Adrenal gland (tissue), 12 donors: ENCODE measurements around the gene C1orf50. TPM values are rescaled to one million over a fixed set of nuclear protein-coding genes. Genes with fewer than 3 reads are reported as not detected.

Experiments
- DNase-seq, 7 donors: peaks; one replicate each; pipeline ENCODE4 v3.0.0-alpha.2; 2019 to 2020
- H3K27ac ChIP-seq, 5 donors: fragments of 200-600 bp; sonication (generic) in 4 of 5; 1 replicate in 3 of 5; 2 replicates in 2 of 5; pipeline versions ENCODE4 v1.5.1 to v1.8.0; 2016 to 2020; ENCODE audit warnings: mild to moderate bottlenecking in 1 of 5
- H3K27me3 ChIP-seq: fragments of 200-600 bp; 2 replicates; pipeline ENCODE4 v1.8.0; 2021
- H3K36me3 ChIP-seq, 2 donors: fragments of 200-600 bp; replicated peaks in 1 of 2; 1 replicate in 1 of 2; 2 replicates in 1 of 2; pipeline versions ENCODE4 v1.5.1 to v1.8.0; 2018 to 2022
- H3K4me1 ChIP-seq, 2 donors: fragments of 200-600 bp; replicated peaks in 1 of 2; 1 replicate in 1 of 2; 2 replicates in 1 of 2; pipeline versions ENCODE4 v1.5.1 to v1.8.0; 2018 to 2021
- H3K4me3 ChIP-seq, 4 donors: fragments of 200-600 bp; sonication (generic) in 3 of 4; one replicate each; pipeline ENCODE4 v1.5.1; 2016 to 2018
- H3K9me3 ChIP-seq, 3 donors: fragments of 200-600 bp; sonication (generic) in 1 of 3; replicated peaks in 1 of 3; 1 replicate in 2 of 3; 2 replicates in 1 of 3; pipeline versions ENCODE4 v1.5.1 to v1.8.0; 2016 to 2021
- POLR2A ChIP-seq, 2 donors: fragments of 450-650 bp; IDR thresholded peaks; one replicate each; pipeline ENCODE4 v1.6.1; 2017; ENCODE audit warnings: antibody characterized with exemption in 2 of 2, mild to moderate bottlenecking in 2 of 2, moderate library complexity in 1 of 2
- WGBS, 4 donors: extraction: QIAGEN DNeasy Blood & Tissue Kit in 2 of 4; methylation state at CpG; one replicate each; pipeline versions ENCODE4 v1.1.5 to v1.1.7; 2013 to 2017; 5-methylcytosine and 5-hydroxymethylcytosine counted together
- intact Hi-C, 2 donors: fragments of 100-400 bp; cut with DNase I; formaldehyde crosslinking; loops; one replicate each; pipeline versions ENCODE4 v1.14.1 to v1.15.0; 2022 to 2023
- polyA plus RNA-seq, 3 donors: library from polyadenylated mRNA; stranded (reverse); fragments of 200-250 nt in 2 of 3; fragments of 350-450 nt in 1 of 3; fragmentation: Illumina TruSeq in 1 of 3; extraction: RNeasy Lipid Tissue Mini Kit (QIAGEN cat#74804) in 1 of 3; gene quantifications; one replicate each; pipeline ENCODE4 v1.2.3, GENCODE V29; 2013 to 2014
- total RNA-seq, 9 donors: library from RNA; depleted of rRNA in 4 of 9; stranded (reverse); fragments of >200 nt in 4 of 9; fragments of 120-200 nt in 1 of 9; fragmentation: NEBNext Ultra II Directional in 1 of 9; extraction: Animal tissue kit (Norgen Biotek cat#: 25700) in 1 of 9; gene quantifications; one replicate each; pipeline versions ENCODE4 v1.1.0 to v1.2.4, GENCODE V29; 2013 to 2023
- TF ChIP-seq, protein P1 (sequence below), 6 experiments: fragments of 450-650 bp in 4 of 6; fragments of 200-600 bp in 2 of 6; sonication (generic) in 1 of 6; IDR thresholded peaks; 1 replicate in 5 of 6; 2 replicates in 1 of 6; pipeline versions ENCODE4 v1.5.1 to v1.8.0; 2016 to 2021; ENCODE audit warnings: antibody characterized with exemption in 6 of 6, mild to moderate bottlenecking in 2 of 6, moderate library complexity in 1 of 6
- donor health status: healthy with polysubstance abuse.
- donor health status: Bipolar disorder and iron deficiency.
- donor health status: DM: yes; HTN: yes; CAD: no.
- donor health status: DM: no; HTN: no; CAD: no.
- donor health status: DM: no; HTN: no; CAD: no.
- donor health status: DM: yes; HTN: yes; CAD: no.

C1orf50 gene
- total and polyA plus RNA-seq, 12 donors, result 2.2 to 13.5 (median 7.4) TPM

DNA sequence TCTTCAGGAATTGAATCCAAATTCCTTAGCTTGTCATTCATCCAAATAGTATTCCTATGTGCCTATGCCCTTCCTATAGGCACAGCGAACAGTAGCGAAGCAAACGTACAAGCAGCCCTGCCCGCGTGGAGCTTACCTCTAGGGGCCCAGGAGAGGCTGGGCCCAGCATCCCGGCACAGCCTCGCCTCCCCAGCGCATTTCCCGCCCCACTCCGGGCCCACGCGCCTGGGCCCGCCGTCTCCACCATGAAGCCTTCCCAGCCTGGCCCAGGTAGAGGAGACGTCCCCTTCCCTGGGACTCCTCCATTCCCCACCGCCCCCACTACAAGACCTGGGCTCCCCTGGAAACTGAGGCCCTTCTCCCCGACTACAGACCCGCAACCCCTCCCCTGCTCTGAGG, 17.5 kb downstream of the C1orf50 start:
- Histone ChIP-seq H3K4me1 (peaks cover 0 to 10% of the 10 kb centered on the region in 2 donors), H3K9me3 (no peaks in the 10 kb centered on the region), H3K36me3 (no peaks in the 10 kb centered on the region), H3K27me3 (no peaks in the 10 kb centered on the region), H3K4me3 (no peak overlapping the region), H3K27ac (no peak overlapping the region)
- DNase-seq, result no peak
- TF ChIP-seq, protein P1, sequence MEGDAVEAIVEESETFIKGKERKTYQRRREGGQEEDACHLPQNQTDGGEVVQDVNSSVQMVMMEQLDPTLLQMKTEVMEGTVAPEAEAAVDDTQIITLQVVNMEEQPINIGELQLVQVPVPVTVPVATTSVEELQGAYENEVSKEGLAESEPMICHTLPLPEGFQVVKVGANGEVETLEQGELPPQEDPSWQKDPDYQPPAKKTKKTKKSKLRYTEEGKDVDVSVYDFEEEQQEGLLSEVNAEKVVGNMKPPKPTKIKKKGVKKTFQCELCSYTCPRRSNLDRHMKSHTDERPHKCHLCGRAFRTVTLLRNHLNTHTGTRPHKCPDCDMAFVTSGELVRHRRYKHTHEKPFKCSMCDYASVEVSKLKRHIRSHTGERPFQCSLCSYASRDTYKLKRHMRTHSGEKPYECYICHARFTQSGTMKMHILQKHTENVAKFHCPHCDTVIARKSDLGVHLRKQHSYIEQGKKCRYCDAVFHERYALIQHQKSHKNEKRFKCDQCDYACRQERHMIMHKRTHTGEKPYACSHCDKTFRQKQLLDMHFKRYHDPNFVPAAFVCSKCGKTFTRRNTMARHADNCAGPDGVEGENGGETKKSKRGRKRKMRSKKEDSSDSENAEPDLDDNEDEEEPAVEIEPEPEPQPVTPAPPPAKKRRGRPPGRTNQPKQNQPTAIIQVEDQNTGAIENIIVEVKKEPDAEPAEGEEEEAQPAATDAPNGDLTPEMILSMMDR (IDR thresholded peaks at IDR 0.05), result no peak
- no peak for TF ChIP-seq POLR2A (IDR thresholded peaks at IDR 0.05)
- intact Hi-C loops, result no loop called here
- WGBS, 4 donors, result 80 to 90% (median 84%) methylated on average over 15 to 18 of the region's 18 CpGs

DNA sequence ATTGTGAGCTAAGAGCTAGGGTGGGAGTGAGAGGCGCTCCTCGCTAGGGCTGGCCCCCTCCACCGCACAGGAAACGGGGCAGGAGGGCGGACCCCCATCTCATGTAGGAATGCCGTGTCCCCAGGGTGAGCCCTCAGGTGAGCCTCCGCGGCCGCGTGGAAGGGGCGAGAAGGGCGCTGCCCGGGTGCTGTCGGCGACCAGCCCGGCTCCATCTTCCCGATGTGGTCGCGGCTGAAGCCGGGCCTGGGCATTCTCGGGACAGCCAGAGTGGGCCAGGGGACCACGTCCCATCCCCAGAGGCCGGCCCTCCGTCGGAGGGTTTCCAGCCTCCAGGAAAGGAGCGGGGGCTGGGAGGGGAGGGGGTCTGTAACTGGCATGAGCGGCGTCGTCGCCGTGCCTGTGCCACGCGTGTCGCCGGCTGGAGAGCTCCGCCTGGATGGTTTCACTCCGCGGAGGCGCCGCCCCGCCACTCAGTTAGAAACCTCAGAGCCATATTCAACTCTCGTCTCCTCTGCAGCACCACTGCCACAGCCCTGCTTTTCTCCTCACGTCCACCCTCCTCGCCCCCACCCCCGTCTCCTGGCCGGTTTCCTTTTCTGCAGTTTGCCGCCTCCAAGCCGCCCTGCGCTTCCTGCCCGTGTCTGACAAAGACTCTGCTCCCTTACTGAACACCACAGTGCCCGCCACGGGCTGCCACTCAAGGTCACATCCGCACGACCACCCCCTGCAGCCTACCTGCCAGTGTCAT, 18.1 kb downstream of the C1orf50 start, which contains the start of gene TMEM269:
Gene TMEM269, plus strand, starts transcription at position 46 of the 748 bp plus-strand sequence. CDS start 4,903 bp downstream, outside the sequence.
- peak in 6 of 7 donors; percentile 18 to 62 (median 32) for DNase-seq
- 5 to 9% (median 7%) methylated on average over 16 to 54 of the region's 54 CpGs for WGBS, 4 donors
- intact Hi-C loops, result no loop called here
- Histone ChIP-seq H3K9me3 (no peaks in the 10 kb centered on the region), H3K27me3 (no peaks in the 10 kb centered on the region), H3K36me3 (no peaks in the 10 kb centered on the region), H3K4me3 (peak within 1 kb of the TSS in 1 of 4 donors; percentile 53), H3K27ac (no peak within 1 kb of the TSS), H3K4me1 (peaks cover 0 to 10% of the 10 kb centered on the region in 2 donors)
- TF ChIP-seq, protein P1 (IDR thresholded peaks at IDR 0.05), result no peak
- no peak for TF ChIP-seq POLR2A (IDR thresholded peaks at IDR 0.05)

DNA sequence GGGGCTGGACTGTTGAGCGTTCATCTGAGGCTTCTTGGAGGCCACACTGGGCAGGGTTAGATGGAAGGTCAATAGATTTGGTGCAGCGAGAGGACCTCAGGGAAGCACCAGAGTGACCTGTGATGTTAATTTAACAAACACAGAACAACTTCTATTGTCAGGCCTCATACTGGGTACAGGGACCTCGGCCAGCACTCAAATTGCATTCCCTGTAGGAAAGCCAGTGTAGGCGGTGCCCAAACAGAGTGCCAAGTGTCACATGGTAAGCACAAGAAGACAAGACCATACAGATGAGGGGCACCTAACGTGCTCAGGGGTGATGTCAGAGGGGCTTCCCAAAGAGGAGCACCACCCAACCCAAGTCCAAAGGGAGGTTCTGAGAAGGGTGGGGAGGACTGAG, 19.0 kb downstream of the C1orf50 start:
- peaks cover 0 to 10% of the 10 kb centered on the region in 2 donors for H3K4me1 ChIP-seq
- no peaks in the 10 kb centered on the region for H3K36me3 ChIP-seq
- H3K27me3 ChIP-seq, result no peaks in the 10 kb centered on the region
- intact Hi-C loops, result no loop called here
- 93 to 96% (median 94%) methylated on average over 5 of the region's 5 CpGs for WGBS, 4 donors
- no peak overlapping the region for H3K27ac ChIP-seq
- no peak overlapping the region for H3K4me3 ChIP-seq
- TF ChIP-seq, protein P1 (IDR thresholded peaks at IDR 0.05), result no peak
- no peak for TF ChIP-seq POLR2A (IDR thresholded peaks at IDR 0.05)
- no peaks in the 10 kb centered on the region for H3K9me3 ChIP-seq
- DNase-seq, result no peak

DNA sequence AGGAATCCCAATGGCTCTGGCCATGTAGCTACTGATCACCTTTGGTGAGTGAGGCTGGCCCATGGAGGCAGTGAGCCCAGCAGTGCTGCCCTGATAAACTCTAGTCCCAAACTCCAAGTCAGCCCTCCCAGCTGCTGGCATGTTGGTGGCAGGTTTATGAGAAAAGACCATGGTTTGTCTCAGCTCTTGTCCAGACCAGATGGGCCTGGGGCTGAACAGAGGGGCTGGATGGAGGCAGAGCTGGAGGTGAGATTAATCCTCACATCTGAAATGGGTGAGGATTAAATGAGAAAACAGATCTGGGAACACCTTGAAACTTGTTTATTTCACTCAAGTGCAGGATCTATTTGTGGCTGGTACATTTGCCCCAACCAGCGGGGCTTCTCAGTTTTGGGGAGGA, 21.0 kb downstream of the C1orf50 start:
- no peak for DNase-seq
- Histone ChIP-seq H3K9me3 (no peaks in the 10 kb centered on the region), H3K4me1 (peaks cover 0 to 10% of the 10 kb centered on the region in 2 donors), H3K27ac (no peak overlapping the region), H3K4me3 (no peak overlapping the region), H3K36me3 (no peaks in the 10 kb centered on the region), H3K27me3 (no peaks in the 10 kb centered on the region)
- intact Hi-C loops, result no loop called here
- WGBS, 4 donors, result 95 to 100% (median 97%) methylated on average over 1 of the region's 1 CpG
- TF ChIP-seq, protein P1 (IDR thresholded peaks at IDR 0.05), result no peak
- no peak for TF ChIP-seq POLR2A (IDR thresholded peaks at IDR 0.05)
